CMK (cell line): ENCODE results near the gene MLF2.
A peak's percentile ranks its signal among the peaks of the same experiment; 100 is the strongest.

ENCODE experiments used
- DNase-seq: peaks from one replicate; pipeline ENCODE4 v3.0.0-alpha.2; 2010; ENCODE audit warnings: low read depth

Gene MLF2

GRCh38 chr12:6778217-6778573 lies 25.3 kb upstream of the MLF2 start:
- DNase-seq: no peak

- no peak for DNase-seq
Measured at GRCh38 chr12:6777386-6777785, 24.4 kb upstream of the MLF2 start.

- DNase-seq: no peak
Measured at GRCh38 chr12:6775185-6776174, 22.5 kb upstream of the MLF2 start.

- DNase-seq: no peak
Measured at GRCh38 chr12:6774499-6775062, 21.6 kb upstream of the MLF2 start.

GRCh38 chr12:6773590-6774351 lies 20.8 kb upstream of the MLF2 start:
- DNase-seq: no peak

GRCh38 chr12:6772726-6773589 lies 20.0 kb upstream of the MLF2 start:
- no peak for DNase-seq

GRCh38 chr12:6772331-6772695 lies 19.4 kb upstream of the MLF2 start, which contains the start of gene LAG3:
Gene LAG3, plus strand, starts transcription at chr12:6772520. Its CDS starts 333 bp downstream, at chr12:6772853.
- no peak for DNase-seq

- DNase-seq: no peak
Measured at GRCh38 chr12:6771509-6772330, 18.8 kb upstream of the MLF2 start.

- no peak for DNase-seq
Measured at GRCh38 chr12:6771091-6771495, 18.2 kb upstream of the MLF2 start.

GRCh38 chr12:6770600-6770999 lies 17.7 kb upstream of the MLF2 start:
- no peak for DNase-seq

GRCh38 chr12:6770094-6770493 lies 17.2 kb upstream of the MLF2 start:
- no peak for DNase-seq

- DNase-seq: no peak
Measured at GRCh38 chr12:6769666-6770065, 16.7 kb upstream of the MLF2 start.

- no peak for DNase-seq
Measured at GRCh38 chr12:6768990-6769389, 16.0 kb upstream of the MLF2 start.

- DNase-seq: no peak
Measured at GRCh38 chr12:6768437-6768914, 15.5 kb upstream of the MLF2 start.

GRCh38 chr12:6767353-6768319 lies 14.7 kb upstream of the MLF2 start:
- no peak for DNase-seq

- DNase-seq: peak; percentile 54
Measured at GRCh38 chr12:6766651-6767349, 13.9 kb upstream of the MLF2 start.

- DNase-seq: peak; percentile 77
Measured at GRCh38 chr12:6765634-6766581, 13.0 kb upstream of the MLF2 start, which contains the start of gene PTMS. Gene PTMS, plus strand, starts transcription at chr12:6766363. Its CDS starts 343 bp downstream, at chr12:6766706.
